ENCODE results near the gene LCP1.

Gene LCP1

DNA sequence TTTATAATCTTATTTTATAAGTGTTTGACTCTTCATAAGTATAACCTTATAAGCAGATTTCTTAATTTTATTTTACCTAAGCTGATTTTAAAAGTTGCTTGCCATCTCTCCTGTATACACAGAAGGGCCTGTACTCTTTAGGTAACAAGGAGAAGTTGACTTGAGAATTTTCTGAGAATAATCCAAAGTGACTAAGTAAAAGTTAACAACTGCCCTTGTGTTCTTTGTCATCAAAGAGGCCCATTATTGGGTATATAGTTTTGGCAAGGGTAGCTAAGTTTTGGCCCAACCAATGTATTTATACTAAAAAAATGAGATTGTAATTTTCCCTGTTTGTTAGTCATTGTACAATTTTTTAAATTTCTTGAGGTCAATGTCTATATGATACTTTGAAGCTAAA lies 3.2 kb downstream of the LCP1 start:
- Histone ChIP-seq H3K27me3 (no peaks in the 10 kb centered on the region; the same call in 1 of the 2 replicates), H3K4me1 (no peaks in the 10 kb centered on the region), H3K36me3 (no peaks in the 10 kb centered on the region), H3K9me3 (no peaks in the 10 kb centered on the region), H3K4me3 (ENCODE audit: low read depth, low read length) (no peak overlapping the region)
- TF ChIP-seq, protein P1, sequence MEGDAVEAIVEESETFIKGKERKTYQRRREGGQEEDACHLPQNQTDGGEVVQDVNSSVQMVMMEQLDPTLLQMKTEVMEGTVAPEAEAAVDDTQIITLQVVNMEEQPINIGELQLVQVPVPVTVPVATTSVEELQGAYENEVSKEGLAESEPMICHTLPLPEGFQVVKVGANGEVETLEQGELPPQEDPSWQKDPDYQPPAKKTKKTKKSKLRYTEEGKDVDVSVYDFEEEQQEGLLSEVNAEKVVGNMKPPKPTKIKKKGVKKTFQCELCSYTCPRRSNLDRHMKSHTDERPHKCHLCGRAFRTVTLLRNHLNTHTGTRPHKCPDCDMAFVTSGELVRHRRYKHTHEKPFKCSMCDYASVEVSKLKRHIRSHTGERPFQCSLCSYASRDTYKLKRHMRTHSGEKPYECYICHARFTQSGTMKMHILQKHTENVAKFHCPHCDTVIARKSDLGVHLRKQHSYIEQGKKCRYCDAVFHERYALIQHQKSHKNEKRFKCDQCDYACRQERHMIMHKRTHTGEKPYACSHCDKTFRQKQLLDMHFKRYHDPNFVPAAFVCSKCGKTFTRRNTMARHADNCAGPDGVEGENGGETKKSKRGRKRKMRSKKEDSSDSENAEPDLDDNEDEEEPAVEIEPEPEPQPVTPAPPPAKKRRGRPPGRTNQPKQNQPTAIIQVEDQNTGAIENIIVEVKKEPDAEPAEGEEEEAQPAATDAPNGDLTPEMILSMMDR (IDR thresholded peaks at IDR 0.05; ENCODE audit: low read depth, low read length): no peak
- DNase-seq: no peak

DNA sequence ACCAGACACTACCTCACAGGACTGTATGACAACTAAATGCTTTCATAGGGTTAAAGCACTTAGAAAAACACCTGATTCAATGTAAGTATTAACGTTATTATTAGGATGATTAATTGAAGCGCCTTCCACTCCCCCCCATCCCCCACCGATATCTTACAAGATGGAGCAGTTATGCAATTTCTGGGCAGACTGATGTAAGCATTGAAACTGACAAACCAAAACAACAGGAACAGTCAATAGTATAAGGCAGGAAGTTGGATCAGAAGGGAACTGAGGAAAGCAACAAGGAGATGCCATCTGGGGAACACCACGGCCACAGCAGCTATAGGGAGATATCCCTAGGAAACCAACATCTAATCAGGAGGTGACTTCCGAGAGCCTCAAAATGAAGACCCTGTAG lies 3.8 kb downstream of the LCP1 start:
- Histone ChIP-seq H3K36me3 (no peaks in the 10 kb centered on the region), H3K4me1 (no peaks in the 10 kb centered on the region), H3K9me3 (no peaks in the 10 kb centered on the region)

DNA sequence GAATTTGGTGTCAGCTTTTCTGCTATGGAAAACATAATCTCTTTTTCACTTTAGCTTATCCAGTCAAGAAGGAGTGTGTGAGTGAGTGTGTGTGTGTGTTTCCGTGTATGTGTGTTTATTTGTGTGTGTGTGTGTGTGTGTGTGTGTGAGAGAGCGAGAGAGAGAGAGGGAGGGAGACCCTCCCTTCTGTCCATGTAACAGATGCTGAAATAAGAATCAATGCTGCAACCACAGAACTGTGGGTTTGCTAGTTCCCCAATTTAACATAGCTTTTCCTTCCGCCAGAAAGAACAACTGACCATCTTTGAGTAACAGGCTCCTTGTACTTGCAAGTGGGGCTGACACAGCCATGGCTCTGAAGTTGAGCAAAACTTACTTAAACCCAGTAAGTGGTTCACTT lies 5.2 kb downstream of the LCP1 start:
- no peaks in the 10 kb centered on the region for H3K36me3 ChIP-seq
- no peak overlapping the region for H3K4me3 ChIP-seq (ENCODE audit: low read depth, low read length)
- H3K4me1 ChIP-seq: no peaks in the 10 kb centered on the region
- TF ChIP-seq, protein P1 (IDR thresholded peaks at IDR 0.05; ENCODE audit: low read depth, low read length): no peak
- no peak for DNase-seq
- H3K9me3 ChIP-seq: no peaks in the 10 kb centered on the region
- no peaks in the 10 kb centered on the region; the same call in 1 of the 2 replicates for H3K27me3 ChIP-seq

More for the DNA sequence above, 3.8 kb downstream of the LCP1 start:
- Histone ChIP-seq H3K4me3 (ENCODE audit: low read depth, low read length) (no peak overlapping the region), H3K27me3 (no peaks in the 10 kb centered on the region; the same call in 1 of the 2 replicates)
- no peak for DNase-seq
- TF ChIP-seq, protein P1 (IDR thresholded peaks at IDR 0.05; ENCODE audit: low read depth, low read length): no peak

DNA sequence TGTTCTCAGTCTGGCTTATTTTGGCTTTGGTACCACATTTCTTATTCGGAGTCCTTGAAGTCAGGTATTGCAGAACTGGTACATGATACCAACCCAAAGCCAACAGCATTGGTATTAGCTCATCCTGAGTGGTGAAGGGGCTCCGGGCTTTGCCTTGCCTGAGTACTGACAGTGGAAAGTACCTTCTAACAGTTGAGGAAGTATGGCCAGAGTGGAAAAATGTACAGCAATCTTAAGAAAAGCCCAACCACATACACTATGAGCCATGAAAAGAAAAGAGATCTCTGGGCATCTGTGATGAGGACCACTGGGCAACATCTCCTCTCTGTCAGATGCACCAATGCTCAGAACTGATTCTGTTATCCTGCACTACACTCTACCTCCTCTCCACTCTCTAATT lies 8.3 kb downstream of the LCP1 start:
- DNase-seq: no peak

DNA sequence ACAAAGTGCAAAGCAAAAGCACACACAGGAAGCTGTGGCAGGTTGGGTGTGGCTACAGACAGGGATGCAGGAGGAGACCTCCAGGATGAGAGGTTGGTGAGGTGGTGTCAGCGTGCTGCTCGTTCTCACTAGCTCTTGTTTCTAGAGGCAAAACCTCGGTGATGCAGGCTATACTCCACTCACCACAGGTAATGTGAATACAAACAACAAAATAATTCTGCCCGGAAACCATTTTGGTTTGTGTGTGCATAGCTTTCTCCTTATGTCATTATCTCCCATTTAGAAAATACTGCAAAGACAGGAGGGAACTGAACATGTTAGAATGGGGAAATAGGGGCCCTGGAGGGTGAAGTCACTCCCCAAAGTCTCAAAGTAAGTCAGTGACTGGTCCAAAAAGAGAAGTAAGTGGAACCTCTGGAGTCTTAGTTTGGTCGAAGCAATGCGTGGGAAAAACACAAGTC lies 9.4 kb downstream of the LCP1 start:
- no peak for DNase-seq
- H3K4me3 ChIP-seq (ENCODE audit: low read depth, low read length): no peak overlapping the region
- H3K36me3 ChIP-seq: no peaks in the 10 kb centered on the region
- no peaks in the 10 kb centered on the region for H3K9me3 ChIP-seq
- TF ChIP-seq, protein P1 (IDR thresholded peaks at IDR 0.05; ENCODE audit: low read depth, low read length): no peak
- no peaks in the 10 kb centered on the region; the same call in 1 of the 2 replicates for H3K27me3 ChIP-seq
- no peaks in the 10 kb centered on the region for H3K4me1 ChIP-seq

More for the DNA sequence above, 8.3 kb downstream of the LCP1 start:
- no peak overlapping the region for H3K4me3 ChIP-seq (ENCODE audit: low read depth, low read length)
- H3K27me3 ChIP-seq: no peaks in the 10 kb centered on the region; the same call in 1 of the 2 replicates
- no peaks in the 10 kb centered on the region for H3K9me3 ChIP-seq
- TF ChIP-seq, protein P1 (IDR thresholded peaks at IDR 0.05; ENCODE audit: low read depth, low read length): no peak
- no peaks in the 10 kb centered on the region for H3K36me3 ChIP-seq
- H3K4me1 ChIP-seq: no peaks in the 10 kb centered on the region

DNA sequence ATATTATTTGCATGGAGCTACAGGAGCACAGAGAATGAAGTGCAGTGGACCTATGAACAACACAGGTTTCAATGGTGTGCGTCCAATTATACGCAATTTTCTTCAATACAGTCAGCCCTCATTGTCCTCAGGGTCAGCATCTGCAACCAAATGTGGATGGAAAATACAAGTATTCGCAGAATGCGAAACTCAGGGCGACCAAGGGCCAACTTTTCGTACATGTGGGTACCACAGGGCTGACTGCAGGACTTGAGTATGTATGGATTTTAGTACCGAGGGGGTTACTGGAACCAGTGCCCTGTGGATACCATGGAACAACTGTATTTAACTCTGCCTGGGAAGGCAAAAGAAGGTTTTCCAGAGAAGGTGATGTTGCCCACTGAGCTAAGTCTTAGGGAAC lies 10.2 kb downstream of the LCP1 start:
- TF ChIP-seq, protein P1 (IDR thresholded peaks at IDR 0.05; ENCODE audit: low read depth, low read length): no peak
- no peaks in the 10 kb centered on the region for H3K36me3 ChIP-seq
- H3K4me3 ChIP-seq (ENCODE audit: low read depth, low read length): no peak overlapping the region
- H3K27me3 ChIP-seq: no peaks in the 10 kb centered on the region; the same call in 1 of the 2 replicates
- no peaks in the 10 kb centered on the region for H3K9me3 ChIP-seq
- H3K4me1 ChIP-seq: no peaks in the 10 kb centered on the region
- DNase-seq: no peak
